Measurements from ENCODE around the gene EIF3F.

The EIF3F gene

DNA sequence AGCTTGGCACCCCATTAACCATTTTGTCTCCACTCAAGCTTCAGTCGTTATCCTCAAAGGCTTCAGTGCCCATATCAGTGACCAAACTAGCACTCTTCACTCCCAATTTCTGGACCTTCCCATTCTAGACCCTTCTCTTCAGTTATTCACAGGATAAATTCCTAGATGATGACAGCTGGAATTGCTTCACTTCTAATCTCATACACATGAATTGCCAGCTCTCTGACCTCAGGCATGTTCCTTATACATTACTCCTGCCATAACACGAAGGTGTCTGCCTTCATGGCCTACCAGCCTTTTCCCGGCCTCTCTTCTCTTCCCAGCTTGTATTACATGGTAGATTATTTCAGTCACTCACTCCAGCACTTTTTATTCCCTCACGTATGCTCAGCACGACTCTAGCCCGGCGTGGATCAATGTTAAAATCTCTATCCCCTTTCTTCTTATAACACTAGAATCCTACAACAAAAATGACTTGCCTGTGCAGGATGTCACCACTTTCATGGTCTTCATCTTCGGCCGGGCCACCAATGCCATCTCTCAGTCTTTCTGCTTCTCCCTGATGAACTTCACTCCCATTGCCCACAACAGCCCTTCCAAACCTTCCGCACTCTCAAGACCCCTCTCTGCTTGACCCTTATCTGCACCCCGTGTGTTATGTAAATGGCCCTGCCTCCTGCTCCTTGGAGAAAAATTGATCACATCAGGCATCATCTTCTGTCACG, 36.9 kb downstream of the EIF3F start:
- DNase-seq = no peak

GRCh38 chr11:8025123-8025522, 38.0 kb downstream of the EIF3F start:
- DNase-seq = no peak

DNA sequence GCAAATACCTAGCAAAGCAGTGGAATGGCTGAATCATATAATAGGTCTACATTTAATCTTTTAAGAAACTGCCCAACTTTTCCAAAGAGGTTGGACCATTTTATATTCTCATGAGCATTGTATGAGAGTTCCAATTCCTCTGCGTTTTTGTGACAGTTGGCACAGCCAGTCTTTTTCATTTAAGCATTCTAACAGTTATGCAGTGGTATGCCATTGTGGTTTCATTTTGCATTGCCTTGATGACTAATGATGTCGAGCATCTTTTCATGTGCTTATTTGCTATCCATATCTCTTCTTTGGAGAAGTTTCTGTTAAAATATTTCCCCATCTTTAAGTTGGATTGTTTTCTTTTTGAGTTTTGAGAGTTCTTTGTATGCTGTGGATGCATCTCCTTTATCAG, 38.7 kb downstream of the EIF3F start:
- no peak for DNase-seq

GRCh38 chr11:8026982-8027381, 39.8 kb downstream of the EIF3F start:
- no peak for DNase-seq

GRCh38 chr11:8028766-8029165, 41.6 kb downstream of the EIF3F start:
- DNase-seq = no peak

GRCh38 chr11:8030526-8031247, 43.5 kb downstream of the EIF3F start:
- no peak for DNase-seq

DNA sequence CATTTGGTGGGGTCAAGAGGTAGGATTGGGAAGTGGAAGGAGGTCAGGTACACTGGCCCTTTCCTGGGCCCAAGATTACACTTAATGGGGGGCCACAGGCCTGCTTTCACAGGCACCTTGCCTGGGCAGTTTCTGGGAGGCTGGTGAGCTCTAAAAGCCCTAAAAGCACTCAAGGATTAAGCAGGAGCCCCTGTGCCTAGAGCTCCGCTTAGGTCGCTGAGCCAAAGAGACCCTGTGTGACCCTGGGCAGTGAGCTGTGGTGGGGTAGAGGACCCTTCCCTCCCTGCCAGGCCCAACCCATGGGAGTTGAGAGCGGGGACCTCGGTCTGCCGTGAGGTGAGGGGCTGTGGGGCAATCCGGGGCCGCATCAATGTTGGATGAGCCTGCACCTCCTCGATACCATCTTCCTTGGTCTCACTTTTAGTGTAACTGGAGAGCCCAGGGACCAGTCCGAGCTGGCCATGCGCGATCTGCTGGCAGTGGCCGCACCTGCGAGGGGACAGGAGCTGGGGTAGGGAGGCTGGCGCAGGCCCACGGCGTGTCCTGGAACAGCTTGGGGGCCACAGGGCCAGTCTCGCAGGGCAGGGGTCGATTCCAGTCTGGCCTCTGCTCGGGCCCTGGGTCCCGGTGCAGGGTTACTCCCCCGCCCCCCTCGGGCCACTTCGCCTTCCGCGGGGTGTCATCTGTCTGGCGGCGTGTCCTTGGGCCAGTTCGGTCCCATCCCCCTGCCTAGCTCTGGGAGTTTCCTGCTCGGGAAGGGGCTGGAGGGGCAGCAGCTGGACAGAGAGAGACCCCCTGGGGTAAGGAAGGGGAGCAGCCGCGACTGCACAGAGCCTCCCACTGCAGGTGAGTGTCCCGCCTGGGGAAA, 44.3 kb downstream of the EIF3F start:
- DNase-seq = no peak

- no peak for DNase-seq
Observed at GRCh38 chr11:8032122-8032521, 45.0 kb downstream of the EIF3F start.

GRCh38 chr11:8032576-8033304, 45.6 kb downstream of the EIF3F start:
- no peak for DNase-seq

- DNase-seq = no peak
Observed at GRCh38 chr11:8033305-8034105, 46.4 kb downstream of the EIF3F start.

GRCh38 chr11:8034106-8034585, 47.0 kb downstream of the EIF3F start:
- no peak for DNase-seq

GRCh38 chr11:8034604-8035190, 47.6 kb downstream of the EIF3F start:
- DNase-seq = no peak

- DNase-seq = no peak
Observed at GRCh38 chr11:8035200-8035855, 48.2 kb downstream of the EIF3F start.

- no peak for DNase-seq
Observed at GRCh38 chr11:8036002-8036802, 49.1 kb downstream of the EIF3F start.

- DNase-seq = no peak
Observed at GRCh38 chr11:8036986-8037385, 49.8 kb downstream of the EIF3F start.

DNA sequence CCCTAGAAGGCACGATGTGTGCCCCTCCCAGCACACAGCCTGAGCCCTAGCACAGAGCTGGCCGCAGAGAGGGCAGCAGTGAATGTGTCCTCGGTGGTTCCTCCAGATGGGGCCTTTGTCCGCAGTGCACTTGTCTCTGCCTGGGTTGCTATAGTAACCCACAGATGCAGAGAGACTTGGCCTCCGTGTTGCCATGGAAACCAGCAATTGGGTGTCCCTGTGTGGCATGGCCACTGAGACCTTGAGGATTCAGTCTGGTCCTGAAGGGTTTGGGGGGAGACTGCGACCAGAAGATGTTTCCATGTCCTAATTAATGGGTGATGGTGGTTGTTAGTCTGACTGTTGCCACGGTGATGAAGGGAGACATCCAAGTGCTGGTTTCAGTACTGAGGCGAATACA, 51.3 kb downstream of the EIF3F start:
- DNase-seq = no peak

DNA sequence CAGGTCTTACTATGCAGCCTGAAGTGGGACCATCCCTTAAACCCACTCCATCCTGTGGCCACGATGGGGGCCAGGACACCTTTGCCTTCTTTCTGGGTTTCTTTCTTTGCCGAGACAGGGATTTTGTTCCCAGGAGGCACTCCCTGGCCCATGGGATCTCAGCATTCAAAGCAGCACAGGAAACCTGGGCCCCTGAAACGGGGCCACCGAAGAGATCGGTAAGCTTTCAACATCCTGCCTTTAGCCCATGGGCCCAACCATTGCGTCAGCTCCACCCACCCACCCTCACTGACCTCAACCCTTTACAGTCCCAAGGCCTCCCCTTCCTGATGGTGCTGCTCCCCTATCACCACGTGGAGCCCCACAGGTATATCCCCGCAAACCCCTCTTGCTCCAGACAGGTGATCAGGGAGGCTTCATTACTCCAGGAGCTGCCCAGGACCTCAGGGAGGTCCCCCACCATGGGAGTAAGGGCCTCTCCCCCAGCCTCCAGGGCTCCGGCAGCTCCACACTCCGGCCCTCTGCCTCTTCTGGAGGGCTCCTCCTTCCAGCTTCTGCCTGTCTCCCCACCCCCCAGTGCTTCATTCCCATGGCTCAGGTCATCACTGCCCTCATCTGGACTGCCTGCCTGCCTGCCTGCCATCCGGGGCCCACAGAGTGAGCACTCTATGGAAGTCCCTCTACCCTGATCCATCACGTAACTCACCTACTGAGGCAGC, 51.8 kb downstream of the EIF3F start:
- DNase-seq = no peak

GRCh38 chr11:8039530-8040260, 52.6 kb downstream of the EIF3F start:
- no peak for DNase-seq

All from GF-D8 (cell line).